Activated CD4-positive, alpha-beta memory T cell treated with anti-CD3 and anti-CD28 coated beads, Interleukin-2, amount 10 ng/mL, durations not matched to agents 7 days and 5 days (primary cell): ENCODE data around the gene SLC44A1. TPM values are rescaled to one million over a fixed set of nuclear protein-coding genes. Genes with fewer than 3 reads are reported as not detected.

Experiments used
- CTCF ChIA-PET: fragments of 350-600 bp; sonication (Branson Sonifier 250); formaldehyde crosslinking; loops from one replicate; lab custom pipeline; 2021; ENCODE audit warnings: antibody characterized with exemption, inconsistent platforms; lab: Charles Lee
- POLR2A ChIA-PET: fragments of 350-600 bp; sonication (Branson Sonifier 250); formaldehyde crosslinking; loops from one replicate; lab custom pipeline; 2021; ENCODE audit warnings: antibody characterized with exemption; lab: Charles Lee
- DNase-seq: peaks from one replicate; pipeline ENCODE4 v3.0.0-alpha.2; 2020
- H3K27ac Mint-ChIP-seq: one replicate; pipeline ENCODE4 v1.8.0; 2021; ENCODE audit warnings: mild to moderate bottlenecking, mixed read lengths
- H3K27me3 Mint-ChIP-seq: one replicate; pipeline ENCODE4 v1.8.0; 2021; ENCODE audit warnings: mixed read lengths
- H3K36me3 Mint-ChIP-seq: one replicate; pipeline ENCODE4 v1.8.0; 2021; ENCODE audit warnings: low read depth, mixed read lengths
- H3K4me1 Mint-ChIP-seq: one replicate; pipeline ENCODE4 v1.8.0; 2021; ENCODE audit warnings: mixed read lengths
- H3K4me3 Mint-ChIP-seq: one replicate; pipeline ENCODE4 v1.8.0; 2021; ENCODE audit warnings: mild to moderate bottlenecking, mixed read lengths
- H3K9me3 Mint-ChIP-seq: one replicate; pipeline ENCODE4 v1.8.0; 2021; ENCODE audit warnings: mixed read lengths
- total RNA-seq, 2 experiments: library from RNA; stranded (reverse); gene quantifications; one replicate each; pipeline ENCODE4 v1.2.3, GENCODE V29; 2021

The SLC44A1 gene
- 10 to 100 TPM in 1 of 2 experiments, 1 to 10 TPM in 1; 9.5 to 10.2 TPM for total RNA-seq

GRCh38 chr9:105244003-105244733 lies at the start of gene SLC44A1:
TSS of gene SLC44A1 (plus strand) at chr9:105244651. CDS start at chr9:105244869, 218 bp downstream.
- H3K9me3 Mint-ChIP-seq = no peaks in the 10 kb centered on the region
- peak within 1 kb of the TSS; percentile 63 for H3K27ac Mint-ChIP-seq
- peaks cover 63% of the 10 kb centered on the region for H3K27me3 Mint-ChIP-seq
- peaks cover 18% of the 10 kb centered on the region for H3K4me1 Mint-ChIP-seq
- ChIA-PET CTCF (interaction anchor here (0.6 to 1.9 kb wide), 11 partner anchors 10 to 496 kb away, joined by 3 to 6 read pairs (median 4); no protein-coding TSS in a partner anchor), POLR2A (interaction anchor here (0.7 to 2.4 kb wide), 13 partner anchors 11 to 1150 kb away, joined by 3 to 16 read pairs (median 3); partner anchors contain the start of genes NIPSNAP3A, NIPSNAP3B and SMC2)
- DNase-seq = peak; percentile 95
- H3K4me3 Mint-ChIP-seq = peak within 1 kb of the TSS; percentile 80
- H3K36me3 Mint-ChIP-seq = no peaks in the 10 kb centered on the region

DNA sequence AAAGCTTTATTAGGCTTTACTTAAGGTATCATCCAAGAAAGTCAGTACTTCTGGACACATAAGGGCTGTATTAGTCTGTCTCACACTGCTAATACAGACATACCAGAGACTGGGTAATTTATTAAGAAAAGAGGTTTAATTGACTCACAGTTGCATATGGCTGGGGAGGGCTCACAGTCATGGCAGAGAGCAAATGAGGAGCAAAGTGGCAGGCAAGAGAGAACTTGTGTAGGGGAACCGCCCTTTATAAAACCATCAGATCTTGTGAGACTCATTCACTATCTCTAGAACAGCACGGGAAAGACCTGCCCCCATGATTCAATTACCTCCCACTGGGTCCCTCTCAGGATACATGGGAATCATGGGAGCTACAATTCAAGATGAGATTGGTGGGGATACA lies 49.2 kb upstream of the SLC44A1 start:
- no peaks in the 10 kb centered on the region for H3K9me3 Mint-ChIP-seq
- ChIA-PET POLR2A (no interaction called here), CTCF (no interaction called here)
- no peak overlapping the region for H3K4me3 Mint-ChIP-seq
- H3K4me1 Mint-ChIP-seq = peaks cover 17% of the 10 kb centered on the region
- H3K27me3 Mint-ChIP-seq = peaks cover 5% of the 10 kb centered on the region
- no peaks in the 10 kb centered on the region for H3K36me3 Mint-ChIP-seq
- no peak for DNase-seq
- H3K27ac Mint-ChIP-seq = no peak overlapping the region

- H3K27me3 Mint-ChIP-seq = peaks cover 5% of the 10 kb centered on the region
- H3K27ac Mint-ChIP-seq = no peak overlapping the region
- H3K36me3 Mint-ChIP-seq = no peaks in the 10 kb centered on the region
- H3K4me1 Mint-ChIP-seq = peaks cover 7% of the 10 kb centered on the region
- H3K4me3 Mint-ChIP-seq = no peak overlapping the region
- H3K9me3 Mint-ChIP-seq = no peaks in the 10 kb centered on the region
- ChIA-PET CTCF (no interaction called here), POLR2A (no interaction called here)
- DNase-seq = no peak
Observed at GRCh38 chr9:105198023-105198422, 46.4 kb upstream of the SLC44A1 start.

GRCh38 chr9:105198865-105199264 lies 45.6 kb upstream of the SLC44A1 start:
- Mint-ChIP-seq H3K27ac (no peak overlapping the region), H3K4me3 (no peak overlapping the region), H3K36me3 (no peaks in the 10 kb centered on the region), H3K9me3 (no peaks in the 10 kb centered on the region), H3K4me1 (peaks cover 5% of the 10 kb centered on the region), H3K27me3 (peaks cover 3% of the 10 kb centered on the region)
- CTCF ChIA-PET = no interaction called here
- DNase-seq = no peak
- POLR2A ChIA-PET = no interaction called here

GRCh38 chr9:105204416-105204815 lies 40.0 kb upstream of the SLC44A1 start:
- ChIA-PET CTCF (no interaction called here), POLR2A (no interaction called here)
- Mint-ChIP-seq H3K36me3 (no peaks in the 10 kb centered on the region), H3K27ac (no peak overlapping the region), H3K4me3 (no peak overlapping the region), H3K9me3 (no peaks in the 10 kb centered on the region), H3K27me3 (no peaks in the 10 kb centered on the region), H3K4me1 (no peaks in the 10 kb centered on the region)
- no peak for DNase-seq

- CTCF ChIA-PET = no interaction called here
- H3K27me3 Mint-ChIP-seq = no peaks in the 10 kb centered on the region
- H3K36me3 Mint-ChIP-seq = no peaks in the 10 kb centered on the region
- H3K4me1 Mint-ChIP-seq = no peaks in the 10 kb centered on the region
- no peak overlapping the region for H3K4me3 Mint-ChIP-seq
- H3K27ac Mint-ChIP-seq = no peak overlapping the region
- POLR2A ChIA-PET = no interaction called here
- DNase-seq = no peak
- no peaks in the 10 kb centered on the region for H3K9me3 Mint-ChIP-seq
Observed at GRCh38 chr9:105205787-105206495, 38.5 kb upstream of the SLC44A1 start.

GRCh38 chr9:105206496-105206820 lies 38.0 kb upstream of the SLC44A1 start:
- Mint-ChIP-seq H3K4me3 (no peak overlapping the region), H3K27me3 (no peaks in the 10 kb centered on the region), H3K36me3 (no peaks in the 10 kb centered on the region), H3K9me3 (no peaks in the 10 kb centered on the region), H3K4me1 (no peaks in the 10 kb centered on the region), H3K27ac (no peak overlapping the region)
- ChIA-PET CTCF (no interaction called here), POLR2A (no interaction called here)
- no peak for DNase-seq

DNA sequence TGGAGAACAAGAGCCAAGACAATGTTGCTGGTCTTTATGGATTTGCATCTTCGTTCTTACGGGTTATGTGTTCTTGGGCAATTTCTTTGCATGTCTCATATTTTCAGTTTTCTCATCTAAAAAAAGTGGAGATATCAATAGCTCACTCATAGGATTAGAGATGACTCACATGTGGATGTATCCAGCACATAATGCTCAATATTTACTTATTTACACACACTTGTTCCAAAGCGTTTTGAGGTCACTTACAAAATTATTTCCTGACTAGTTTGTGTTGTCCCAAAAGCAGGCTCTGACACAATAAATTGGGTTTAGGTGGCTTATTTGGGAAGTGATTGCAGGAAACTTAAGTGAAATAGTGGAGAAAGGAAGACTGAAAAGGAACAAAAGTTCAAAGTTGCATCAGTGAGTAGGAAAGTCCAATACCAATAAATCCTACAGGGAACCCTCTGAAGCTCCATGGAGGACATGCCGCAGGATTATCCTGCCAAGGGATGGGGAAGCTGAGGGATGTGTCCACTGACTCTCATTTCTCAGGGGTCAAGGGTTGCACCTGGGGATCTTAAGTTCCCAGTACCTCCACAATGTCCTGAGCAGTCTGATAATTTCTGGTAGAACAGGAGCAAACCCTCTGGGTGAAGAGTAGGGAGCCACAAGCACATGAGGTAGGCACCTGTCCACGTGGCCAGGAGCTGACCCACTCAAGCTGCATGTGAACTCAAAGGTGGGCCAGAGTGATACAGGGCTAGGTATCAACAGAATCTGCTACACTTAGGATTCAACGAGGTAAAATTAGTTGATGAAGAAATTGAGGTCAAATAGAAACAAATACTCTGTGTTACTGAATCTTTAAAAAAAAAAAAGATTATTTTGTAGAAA lies 37.4 kb upstream of the SLC44A1 start:
- Mint-ChIP-seq H3K4me1 (no peaks in the 10 kb centered on the region), H3K27me3 (no peaks in the 10 kb centered on the region), H3K27ac (no peak overlapping the region), H3K36me3 (no peaks in the 10 kb centered on the region), H3K9me3 (no peaks in the 10 kb centered on the region), H3K4me3 (no peak overlapping the region)
- no peak for DNase-seq
- POLR2A ChIA-PET = no interaction called here
- CTCF ChIA-PET = no interaction called here

- no peak overlapping the region for H3K27ac Mint-ChIP-seq
- no peak overlapping the region for H3K4me3 Mint-ChIP-seq
- ChIA-PET POLR2A (no interaction called here), CTCF (no interaction called here)
- H3K27me3 Mint-ChIP-seq = peaks cover 2% of the 10 kb centered on the region
- no peaks in the 10 kb centered on the region for H3K36me3 Mint-ChIP-seq
- H3K4me1 Mint-ChIP-seq = no peaks in the 10 kb centered on the region
- peaks cover 2% of the 10 kb centered on the region for H3K9me3 Mint-ChIP-seq
- no peak for DNase-seq
Observed at GRCh38 chr9:105216440-105217178, 27.8 kb upstream of the SLC44A1 start.

DNA sequence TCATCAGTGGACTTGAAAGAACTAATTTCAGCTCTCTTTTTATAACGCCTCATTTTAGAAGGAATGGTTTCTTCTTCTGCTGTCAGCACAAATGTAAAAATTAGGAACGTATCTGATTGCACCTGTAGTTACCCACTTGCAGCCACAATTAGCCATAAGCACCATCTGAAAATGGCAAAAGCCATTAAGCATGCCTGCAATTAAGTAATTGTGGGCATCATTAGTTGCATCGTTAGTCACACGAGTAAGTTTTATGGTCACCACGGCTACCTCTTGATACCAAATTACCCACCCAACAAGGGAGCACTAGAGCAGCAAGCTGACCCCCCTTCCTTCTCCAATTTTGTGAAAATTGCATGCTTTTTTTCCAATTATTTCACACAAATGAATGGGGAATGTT lies 25.8 kb upstream of the SLC44A1 start:
- ChIA-PET CTCF (no interaction called here), POLR2A (no interaction called here)
- no peak for DNase-seq
- peaks cover 11% of the 10 kb centered on the region for H3K27me3 Mint-ChIP-seq
- H3K4me3 Mint-ChIP-seq = no peak overlapping the region
- H3K4me1 Mint-ChIP-seq = no peaks in the 10 kb centered on the region
- H3K27ac Mint-ChIP-seq = no peak overlapping the region
- peaks cover 7% of the 10 kb centered on the region for H3K36me3 Mint-ChIP-seq
- H3K9me3 Mint-ChIP-seq = peaks cover 12% of the 10 kb centered on the region

DNA sequence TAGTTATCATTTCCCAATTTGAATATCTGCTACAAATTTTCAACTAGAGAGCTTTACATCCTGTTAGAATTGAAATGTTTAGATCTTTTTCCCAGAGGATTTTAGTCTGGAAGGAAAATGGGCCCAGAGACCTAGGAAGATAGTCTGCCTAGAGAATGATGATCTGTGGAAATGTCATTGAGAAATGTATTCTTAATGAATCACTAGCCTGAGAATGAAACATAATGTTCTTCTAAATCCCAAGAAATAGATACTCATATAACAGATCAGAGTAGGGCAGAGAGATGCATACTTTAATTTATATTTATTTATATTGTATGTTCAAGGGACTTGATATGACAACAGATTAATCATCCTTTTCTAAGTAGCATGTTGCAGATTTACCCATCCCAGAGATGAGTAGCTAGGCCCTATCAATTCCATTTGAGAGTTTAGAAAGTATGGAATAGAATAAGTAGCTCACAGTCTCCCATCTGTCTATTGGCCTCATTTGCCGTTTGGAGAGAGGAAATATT lies 25.1 kb upstream of the SLC44A1 start:
- POLR2A ChIA-PET = no interaction called here
- no peak overlapping the region for H3K4me3 Mint-ChIP-seq
- H3K27me3 Mint-ChIP-seq = peaks cover 14% of the 10 kb centered on the region
- H3K36me3 Mint-ChIP-seq = peaks cover 10% of the 10 kb centered on the region
- no peak overlapping the region for H3K27ac Mint-ChIP-seq
- H3K9me3 Mint-ChIP-seq = peaks cover 19% of the 10 kb centered on the region
- CTCF ChIA-PET = no interaction called here
- no peak for DNase-seq
- no peaks in the 10 kb centered on the region for H3K4me1 Mint-ChIP-seq

GRCh38 chr9:105220451-105220850 lies 24.0 kb upstream of the SLC44A1 start:
- Mint-ChIP-seq H3K27me3 (peaks cover 21% of the 10 kb centered on the region), H3K4me3 (no peak overlapping the region), H3K4me1 (no peaks in the 10 kb centered on the region), H3K36me3 (peaks cover 10% of the 10 kb centered on the region), H3K9me3 (peaks cover 29% of the 10 kb centered on the region), H3K27ac (no peak overlapping the region)
- no peak for DNase-seq
- ChIA-PET CTCF (no interaction called here), POLR2A (no interaction called here)
